Neural cell (in vitro differentiated cells): ENCODE data around the gene BRDT. TPM values are rescaled to one million over a fixed set of nuclear protein-coding genes. Genes with fewer than 3 reads are reported as not detected.

Experiments used
- H2AFZ ChIP-seq: fragments of 200-600, 300-800 bp; sonication (generic), shearing (Covaris generic); 2 replicates; pipeline ENCODE4 v1.6.0; 2014; ENCODE audit warnings: low read depth, mild to moderate bottlenecking, antibody characterized with exemption, low read length, moderate library complexity
- H3F3A ChIP-seq: fragments of 200-600 bp; shearing (Covaris generic); 2 replicates; pipeline ENCODE4 v1.6.1; 2016; ENCODE audit warnings: mild to moderate bottlenecking, moderate library complexity, mixed read lengths, antibody characterized with exemption, low read length; ENCODE audit not compliant: insufficient read depth, poor library complexity, severe bottlenecking
- H3K27ac ChIP-seq: fragments of 200-600, 300-800 bp; sonication (generic), shearing (Covaris generic); 2 replicates; pipeline ENCODE4 v1.5.1; 2014; ENCODE audit warnings: mild to moderate bottlenecking, low read length, moderate library complexity
- H3K27me3 ChIP-seq: fragments of 300-800, 200-600 bp; sonication (generic), shearing (Covaris generic); 2 replicates; pipeline ENCODE4 v1.6.0; 2014; ENCODE audit warnings: mild to moderate bottlenecking, low read depth, low read length, moderate library complexity; ENCODE audit not compliant: insufficient read depth
- H3K36me3 ChIP-seq: fragments of 300-800, 200-600 bp; sonication (generic), shearing (Covaris generic); 2 replicates; pipeline ENCODE4 v1.5.1; 2014; ENCODE audit warnings: mild to moderate bottlenecking, antibody characterized with exemption, low read length, moderate library complexity; ENCODE audit not compliant: insufficient read depth
- H3K4me2 ChIP-seq: fragments of 300-800, 200-600 bp; sonication (generic), shearing (Covaris generic); 2 replicates; pipeline ENCODE4 v1.6.0; 2014; ENCODE audit warnings: mild to moderate bottlenecking, low read length
- H3K4me3 ChIP-seq: fragments of 300-800, 200-600 bp; sonication (generic), shearing (Covaris generic); 2 replicates; pipeline ENCODE4 v1.5.1; 2014; ENCODE audit warnings: mild to moderate bottlenecking, low read length, moderate library complexity
- H3K79me2 ChIP-seq: fragments of 200-600 bp; shearing (Covaris generic); replicated peaks from 2 replicates; pipeline ENCODE4 v1.6.0; 2014; ENCODE audit warnings: mild to moderate bottlenecking, low read length, moderate library complexity; ENCODE audit not compliant: insufficient read depth
- H3K9ac ChIP-seq: fragments of 300-800, 200-600 bp; sonication (generic), shearing (Covaris generic); 2 replicates; pipeline ENCODE4 v1.6.1; 2016; ENCODE audit warnings: mild to moderate bottlenecking, low read length, mixed read lengths
- H3K9me2 ChIP-seq: fragments of 200-600 bp; shearing (Covaris generic); 2 replicates; pipeline ENCODE4 v1.6.1; 2016; ENCODE audit warnings: mild to moderate bottlenecking, low read length, mixed read lengths; ENCODE audit not compliant: insufficient read depth
- H3K9me3 ChIP-seq: fragments of 200-600, 300-800 bp; sonication (generic), shearing (Covaris generic); 2 replicates; pipeline ENCODE4 v1.6.1; 2016; ENCODE audit warnings: mild to moderate bottlenecking, mixed run types, low read length, moderate library complexity, mixed read lengths
- H4K20me1 ChIP-seq: fragments of 200-600 bp; shearing (Covaris generic); 2 replicates; pipeline ENCODE4 v1.6.1; 2016; ENCODE audit warnings: mild to moderate bottlenecking, mixed run types; ENCODE audit not compliant: insufficient read depth
- CTCF ChIP-seq: fragments of 450-650 bp; IDR thresholded peaks from 2 replicates; pipeline ENCODE4 v1.5.1; 2014; ENCODE audit warnings: antibody characterized with exemption, mild to moderate bottlenecking, moderate library complexity; ENCODE audit not compliant: poor library complexity, severe bottlenecking
- EP300 ChIP-seq: fragments of 450-650 bp; conservative IDR thresholded peaks from 2 replicates; pipeline ENCODE4 v1.6.1; 2014; ENCODE audit warnings: antibody characterized with exemption, mild to moderate bottlenecking, moderate library complexity; ENCODE audit not compliant: poor library complexity, severe bottlenecking
- EZH2 ChIP-seq: fragments of 200-600, 300-800 bp; shearing (Covaris generic), sonication (generic); IDR thresholded peaks from 2 replicates; pipeline ENCODE4 v1.6.1; 2014; ENCODE audit warnings: antibody characterized with exemption, low read length, borderline replicate concordance, mild to moderate bottlenecking; ENCODE audit not compliant: insufficient read depth, poor library complexity, severe bottlenecking
- MXI1 ChIP-seq: fragments of 450-650 bp; conservative IDR thresholded peaks from 2 replicates; pipeline ENCODE4 v1.6.1; 2014; ENCODE audit warnings: antibody characterized with exemption, mild to moderate bottlenecking; ENCODE audit not compliant: poor library complexity, severe bottlenecking
- POLR2AphosphoS5 ChIP-seq: IDR thresholded peaks from 2 replicates; pipeline ENCODE4 v1.6.1; 2012
- RAD21 ChIP-seq: fragments of 450-650 bp; conservative IDR thresholded peaks from 2 replicates; pipeline ENCODE4 v1.6.1; 2014; ENCODE audit warnings: antibody characterized with exemption, mild to moderate bottlenecking, moderate library complexity
- REST ChIP-seq: IDR thresholded peaks from 2 replicates; pipeline ENCODE4 v1.6.1; 2012; ENCODE audit warnings: borderline replicate concordance
- SMC3 ChIP-seq: fragments of 450-650 bp; conservative IDR thresholded peaks from 2 replicates; pipeline ENCODE4 v1.6.1; 2014; ENCODE audit warnings: antibody characterized with exemption, mild to moderate bottlenecking, moderate library complexity; ENCODE audit not compliant: poor library complexity
- TAF1 ChIP-seq: IDR thresholded peaks from 2 replicates; pipeline ENCODE4 v1.6.1; 2012; ENCODE audit warnings: low read depth
- polyA plus RNA-seq: library from polyadenylated mRNA; depleted of rRNA; stranded (reverse); fragments of >200 nt; gene quantifications from 2 replicates; pipeline ENCODE4 v1.2.3, GENCODE V29; 2014

Gene BRDT
- polyA plus RNA-seq, 1 donor from 2014 or later = not detected

GRCh38 chr1:91968334-91968733 lies 19.1 kb downstream of the BRDT start:
- H3K9me2 ChIP-seq = no peaks in the 10 kb centered on the region
- no peak overlapping the region for H3K27ac ChIP-seq
- H3K4me3 ChIP-seq = no peak overlapping the region
- no peaks in the 10 kb centered on the region for H3K36me3 ChIP-seq
- H3K9ac ChIP-seq = no peak overlapping the region
- H3K4me2 ChIP-seq = no peak overlapping the region
- TF ChIP-seq MXI1 (no peak), POLR2AphosphoS5 (no peak), EP300 (no peak), EZH2 (no peak), SMC3 (no peak), REST (no peak), CTCF (no peak), TAF1 (no peak), RAD21 (no peak)
- H3K79me2 ChIP-seq = no peaks in the 10 kb centered on the region
- no peaks in the 10 kb centered on the region for H4K20me1 ChIP-seq
- H2AFZ ChIP-seq = no peak overlapping the region
- H3K27me3 ChIP-seq = no peaks in the 10 kb centered on the region
- H3K9me3 ChIP-seq = no peaks in the 10 kb centered on the region
- H3F3A ChIP-seq = no peaks in the 10 kb centered on the region

- no peak overlapping the region for H3K27ac ChIP-seq
- H3K79me2 ChIP-seq = no peaks in the 10 kb centered on the region
- no peak overlapping the region for H3K4me2 ChIP-seq
- H3K9ac ChIP-seq = no peak overlapping the region
- no peaks in the 10 kb centered on the region for H3F3A ChIP-seq
- TF ChIP-seq TAF1 (no peak), RAD21 (no peak), EP300 (no peak), POLR2AphosphoS5 (no peak), EZH2 (no peak), REST (no peak)
- H2AFZ ChIP-seq = no peak overlapping the region
- H3K4me3 ChIP-seq = no peak overlapping the region
- H4K20me1 ChIP-seq = no peaks in the 10 kb centered on the region
- H3K36me3 ChIP-seq = no peaks in the 10 kb centered on the region
- H3K9me2 ChIP-seq = no peaks in the 10 kb centered on the region
- no peaks in the 10 kb centered on the region for H3K9me3 ChIP-seq
- no peaks in the 10 kb centered on the region for H3K27me3 ChIP-seq
These were observed 30.2 kb downstream of the BRDT start for GRCh38 chr1:91979383-91979782.
